Measurements from ENCODE around the gene METTL21C. TPM values are rescaled to one million over a fixed set of nuclear protein-coding genes. Genes with fewer than 3 reads are reported as not detected.

Gene METTL21C
- total RNA-seq, 1 donor from 2014 or later = not detected

GRCh38 chr13:102680842-102681740 is 13.8 kb downstream of the METTL21C start:
- Histone ChIP-seq H3K27me3 (ENCODE audit: control insufficient read depth, insufficient read depth, low read length) (no peaks in the 10 kb centered on the region), H3K4me3 (ENCODE audit: low read depth, low read length) (no peak overlapping the region), H3K36me3 (ENCODE audit: control insufficient read depth, insufficient read depth, low read length) (no peaks in the 10 kb centered on the region)
- TF ChIP-seq, protein P1, sequence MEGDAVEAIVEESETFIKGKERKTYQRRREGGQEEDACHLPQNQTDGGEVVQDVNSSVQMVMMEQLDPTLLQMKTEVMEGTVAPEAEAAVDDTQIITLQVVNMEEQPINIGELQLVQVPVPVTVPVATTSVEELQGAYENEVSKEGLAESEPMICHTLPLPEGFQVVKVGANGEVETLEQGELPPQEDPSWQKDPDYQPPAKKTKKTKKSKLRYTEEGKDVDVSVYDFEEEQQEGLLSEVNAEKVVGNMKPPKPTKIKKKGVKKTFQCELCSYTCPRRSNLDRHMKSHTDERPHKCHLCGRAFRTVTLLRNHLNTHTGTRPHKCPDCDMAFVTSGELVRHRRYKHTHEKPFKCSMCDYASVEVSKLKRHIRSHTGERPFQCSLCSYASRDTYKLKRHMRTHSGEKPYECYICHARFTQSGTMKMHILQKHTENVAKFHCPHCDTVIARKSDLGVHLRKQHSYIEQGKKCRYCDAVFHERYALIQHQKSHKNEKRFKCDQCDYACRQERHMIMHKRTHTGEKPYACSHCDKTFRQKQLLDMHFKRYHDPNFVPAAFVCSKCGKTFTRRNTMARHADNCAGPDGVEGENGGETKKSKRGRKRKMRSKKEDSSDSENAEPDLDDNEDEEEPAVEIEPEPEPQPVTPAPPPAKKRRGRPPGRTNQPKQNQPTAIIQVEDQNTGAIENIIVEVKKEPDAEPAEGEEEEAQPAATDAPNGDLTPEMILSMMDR (IDR thresholded peaks at IDR 0.05; ENCODE audit: insufficient read depth, low read length, severe bottlenecking) = no peak
- DNase-seq (ENCODE audit: low read depth) (no peak), FAIRE-seq (no peak)

DNA sequence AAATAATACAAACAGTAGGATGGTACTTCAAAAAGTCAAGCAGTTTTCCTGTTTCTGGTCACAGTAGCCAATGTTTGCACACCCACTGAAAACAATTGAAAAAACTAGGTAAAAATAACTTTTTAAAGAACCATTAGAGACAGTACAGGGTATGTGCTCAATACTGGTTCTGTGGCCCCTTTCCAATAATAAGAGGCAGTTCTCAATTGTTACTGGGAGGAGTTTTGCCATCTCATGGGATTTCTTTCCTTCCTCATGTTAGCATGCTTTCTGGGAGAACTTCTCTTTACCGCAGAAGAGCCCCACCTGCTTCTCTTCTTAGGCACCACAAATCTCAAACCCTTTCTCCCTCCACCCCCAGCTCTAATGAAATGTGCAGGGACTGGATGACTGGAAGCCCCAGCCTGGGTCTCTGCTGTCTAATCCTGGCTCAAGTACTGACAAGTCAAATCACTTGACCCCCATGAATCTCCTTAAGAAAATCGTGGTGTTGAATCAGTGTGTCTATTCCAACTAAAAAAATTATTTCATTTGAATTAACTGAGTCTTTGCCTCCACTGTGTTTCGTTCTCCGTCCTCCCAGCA is 14.6 kb downstream of the METTL21C start:
- H3K27me3 ChIP-seq (ENCODE audit: control insufficient read depth, insufficient read depth, low read length) = no peaks in the 10 kb centered on the region
- FAIRE-seq (no peak), DNase-seq (ENCODE audit: low read depth) (no peak)
- H3K36me3 ChIP-seq (ENCODE audit: control insufficient read depth, insufficient read depth, low read length) = no peaks in the 10 kb centered on the region
- TF ChIP-seq, protein P1 (IDR thresholded peaks at IDR 0.05; ENCODE audit: insufficient read depth, low read length, severe bottlenecking) = no peak
- H3K4me3 ChIP-seq (ENCODE audit: low read depth, low read length) = no peak overlapping the region

- no peaks in the 10 kb centered on the region for H3K27me3 ChIP-seq (ENCODE audit: control insufficient read depth, insufficient read depth, low read length)
- no peaks in the 10 kb centered on the region for H3K36me3 ChIP-seq (ENCODE audit: control insufficient read depth, insufficient read depth, low read length)
- TF ChIP-seq, protein P1 (IDR thresholded peaks at IDR 0.05; ENCODE audit: insufficient read depth, low read length, severe bottlenecking) = no peak
- DNase-seq (ENCODE audit: low read depth) (no peak), FAIRE-seq (no peak)
- no peak overlapping the region for H3K4me3 ChIP-seq (ENCODE audit: low read depth, low read length)
Observed at GRCh38 chr13:102679449-102680132, 15.3 kb downstream of the METTL21C start.

DNA sequence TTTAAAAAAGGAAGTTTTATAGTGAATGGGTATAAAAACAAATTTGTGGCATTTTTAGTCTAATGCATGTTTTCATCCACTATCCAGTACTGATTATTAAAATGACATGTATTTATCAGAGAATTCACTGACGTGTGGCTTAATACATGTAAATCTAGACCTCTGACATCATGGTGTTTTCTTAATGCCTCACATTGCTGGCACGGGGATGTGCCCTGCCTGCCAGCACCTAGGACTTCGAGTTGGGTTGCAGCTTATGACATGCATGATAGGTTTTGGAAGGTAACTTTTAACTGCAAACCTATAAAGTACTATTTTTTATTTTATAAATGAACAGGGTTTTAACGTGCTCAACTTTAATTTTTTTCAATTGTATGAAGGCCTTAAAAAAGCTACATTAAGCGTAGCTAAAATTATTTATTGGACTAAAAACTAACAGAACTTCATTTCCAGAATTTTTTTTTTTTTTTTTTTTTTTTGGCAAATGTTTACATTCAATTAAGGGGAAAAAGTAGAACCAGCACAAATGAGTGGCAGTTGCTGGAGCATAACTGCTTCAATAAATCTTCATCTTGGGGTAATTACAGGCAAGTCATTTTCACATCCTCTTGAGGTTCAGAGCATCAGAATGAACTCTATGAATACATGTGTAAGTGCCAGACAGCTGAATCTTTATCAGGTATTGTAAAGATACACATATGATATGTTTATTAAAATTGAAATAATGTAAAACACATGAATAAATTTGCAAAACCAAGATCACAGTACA is 16.3 kb downstream of the METTL21C start:
- H3K36me3 ChIP-seq (ENCODE audit: control insufficient read depth, insufficient read depth, low read length) = no peaks in the 10 kb centered on the region
- DNase-seq (ENCODE audit: low read depth) (no peak), FAIRE-seq (no peak)
- no peak overlapping the region for H3K4me3 ChIP-seq (ENCODE audit: low read depth, low read length)
- TF ChIP-seq, protein P1 (IDR thresholded peaks at IDR 0.05; ENCODE audit: insufficient read depth, low read length, severe bottlenecking) = no peak
- H3K27me3 ChIP-seq (ENCODE audit: control insufficient read depth, insufficient read depth, low read length) = no peaks in the 10 kb centered on the region

- DNase-seq (ENCODE audit: low read depth) (no peak), FAIRE-seq (no peak)
- peaks cover 1% of the 10 kb centered on the region for H3K36me3 ChIP-seq (ENCODE audit: control insufficient read depth, insufficient read depth, low read length)
- TF ChIP-seq, protein P1 (IDR thresholded peaks at IDR 0.05; ENCODE audit: insufficient read depth, low read length, severe bottlenecking) = no peak
- no peak overlapping the region for H3K4me3 ChIP-seq (ENCODE audit: low read depth, low read length)
- no peaks in the 10 kb centered on the region for H3K27me3 ChIP-seq (ENCODE audit: control insufficient read depth, insufficient read depth, low read length)
Observed at GRCh38 chr13:102677122-102677521, 17.7 kb downstream of the METTL21C start.

All from bronchial epithelial cell (primary cell).